Activated CD8-positive, alpha-beta memory T cell treated with anti-CD3 and anti-CD28 coated beads for 4 hours (primary cell): ENCODE data around the gene HBZ.
"Not testable (repeated sequence)": the region's sequence is repeated elsewhere in the genome, so short reads cannot be mapped to it uniquely, and the experiment has no call there.

Source experiments
- DNase-seq, 2 donors: peaks; one replicate each; pipeline ENCODE4 v3.0.0-alpha.2; 2020; ENCODE audit warnings: low read depth in 2 of 2

The HBZ gene

DNA sequence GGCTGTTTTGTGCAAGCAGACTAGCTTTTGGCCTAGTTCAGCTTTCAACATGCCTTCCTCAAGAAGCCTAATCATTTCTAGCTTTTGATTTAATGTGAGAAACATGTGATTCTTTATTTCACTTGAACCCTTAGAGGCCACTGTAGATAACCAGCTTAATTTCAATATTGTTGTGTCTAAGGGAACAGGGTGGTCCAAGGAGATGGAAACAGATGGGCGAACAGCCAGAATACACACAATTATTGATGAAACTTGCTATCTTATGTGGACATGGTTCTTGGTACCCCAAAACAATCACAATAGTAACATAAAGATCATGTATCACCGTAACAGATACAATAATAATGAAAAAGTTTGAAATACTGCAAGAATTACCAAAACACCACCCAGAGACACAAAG lies 18.7 kb upstream of the HBZ start:
- no peak for DNase-seq

GRCh38 chr16:138049-138417 lies 14.4 kb upstream of the HBZ start:
- no peak for DNase-seq

DNA sequence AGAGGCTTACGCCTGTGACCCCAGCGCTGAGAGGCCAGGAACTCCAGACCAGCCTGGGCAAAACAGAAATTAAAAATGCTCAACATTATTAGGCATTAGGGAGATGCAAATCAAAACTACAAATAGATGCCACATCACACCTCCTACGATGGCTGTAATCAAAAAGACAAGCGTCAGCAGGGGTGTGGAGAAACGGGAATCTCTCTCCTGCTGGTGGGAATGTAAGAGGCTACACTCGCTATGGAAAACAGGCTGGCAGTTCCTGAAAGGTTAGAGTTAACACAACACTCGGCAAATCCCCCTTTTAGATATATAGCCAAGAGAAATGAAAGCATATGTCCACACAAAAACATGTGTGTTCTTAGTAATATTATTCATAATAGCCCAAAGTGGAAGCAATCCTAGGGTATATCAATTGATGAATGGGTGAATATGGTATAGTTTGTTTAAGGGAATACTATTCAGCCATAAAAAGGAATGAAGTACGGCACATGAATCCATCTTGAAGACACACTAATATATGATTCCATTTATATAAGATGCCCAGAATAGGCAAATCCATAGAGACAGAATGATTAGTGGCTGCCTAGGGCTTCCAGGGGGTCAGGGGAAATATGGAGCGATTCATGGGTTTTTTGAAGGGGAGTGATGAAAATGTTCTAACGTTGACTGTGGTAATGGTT lies 12.1 kb upstream of the HBZ start:
- no peak for DNase-seq

- no peak for DNase-seq
Measured at GRCh38 chr16:142405-142967, 10.0 kb upstream of the HBZ start.

- DNase-seq, result no peak
Measured at GRCh38 chr16:143047-143446, 9.4 kb upstream of the HBZ start.

DNA sequence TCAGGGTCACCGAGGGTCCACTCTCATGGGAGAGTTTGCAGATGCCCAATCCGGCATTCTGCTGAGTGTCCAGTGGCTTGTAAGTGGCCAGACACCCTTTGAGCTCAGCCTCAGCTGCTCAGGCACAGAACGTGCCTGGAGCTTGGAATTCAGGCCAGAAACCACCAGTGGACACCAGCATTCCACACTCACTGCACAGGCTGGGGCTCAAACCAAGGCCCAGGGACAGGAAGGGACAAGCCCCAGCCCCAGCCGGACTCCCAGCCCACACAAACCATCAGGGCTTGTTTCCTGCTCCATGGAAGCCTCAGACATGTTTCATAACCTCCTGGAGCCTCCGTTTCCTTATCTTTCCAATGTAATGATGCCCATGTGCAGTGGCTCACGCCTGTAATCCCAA lies 9.0 kb upstream of the HBZ start:
- no peak for DNase-seq

GRCh38 chr16:144797-145252 lies 7.6 kb upstream of the HBZ start:
- DNase-seq, result no peak

DNA sequence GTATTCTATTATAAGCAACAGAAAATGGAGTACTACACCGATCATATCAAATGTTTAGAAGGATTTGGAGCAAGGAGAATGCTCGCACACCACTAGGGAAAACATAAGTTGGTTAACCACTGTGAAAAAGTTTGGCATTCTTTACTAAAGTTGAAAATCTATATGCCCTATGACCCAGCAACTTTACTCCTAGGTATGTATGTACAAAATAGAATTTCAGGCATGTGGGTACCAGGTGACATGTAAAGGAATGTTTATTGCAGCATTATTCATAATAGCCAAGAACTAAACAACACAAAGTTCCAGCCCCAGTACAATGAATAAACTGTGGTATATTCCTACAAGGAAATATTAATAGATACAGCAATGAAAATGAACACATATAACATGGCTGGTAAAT lies 5.8 kb upstream of the HBZ start:
- no peak for DNase-seq

DNA sequence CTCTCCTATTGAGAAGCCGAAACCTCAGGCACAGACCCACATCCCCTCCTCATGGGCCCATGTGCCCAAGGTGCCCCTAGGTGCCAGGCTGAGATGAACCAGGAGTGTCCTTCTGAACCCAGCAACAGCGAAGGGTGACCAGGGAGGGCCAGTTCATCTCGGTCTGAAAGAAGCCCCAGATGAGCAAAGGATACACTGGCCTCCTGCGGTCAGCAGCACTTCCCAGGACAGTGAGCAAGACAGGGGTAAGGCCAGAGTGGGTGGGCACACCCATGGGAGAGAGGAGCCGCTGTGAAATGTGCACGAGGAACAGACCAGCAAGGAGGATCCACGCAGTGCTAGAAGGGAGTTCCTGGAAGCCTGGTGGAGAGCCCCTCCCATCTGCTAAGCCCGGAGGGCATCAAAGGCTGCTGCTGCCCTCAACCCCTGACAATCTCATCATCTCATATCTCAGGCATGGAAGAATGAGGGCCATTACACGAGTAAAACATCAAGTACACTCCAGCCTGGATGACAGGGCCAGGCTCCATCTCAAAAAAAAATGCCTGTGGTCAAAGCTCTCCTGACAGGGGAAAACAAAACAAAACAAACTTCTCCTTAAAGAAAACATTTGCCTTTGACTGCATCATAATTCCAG lies 3.3 kb upstream of the HBZ start:
- no peak for DNase-seq

GRCh38 chr16:153129-153521 lies 681 bp downstream of the HBZ start:
- DNase-seq, result not testable (repeated sequence)

GRCh38 chr16:153550-154216 lies 1.2 kb downstream of the HBZ start:
- DNase-seq, result not testable (repeated sequence)

DNA sequence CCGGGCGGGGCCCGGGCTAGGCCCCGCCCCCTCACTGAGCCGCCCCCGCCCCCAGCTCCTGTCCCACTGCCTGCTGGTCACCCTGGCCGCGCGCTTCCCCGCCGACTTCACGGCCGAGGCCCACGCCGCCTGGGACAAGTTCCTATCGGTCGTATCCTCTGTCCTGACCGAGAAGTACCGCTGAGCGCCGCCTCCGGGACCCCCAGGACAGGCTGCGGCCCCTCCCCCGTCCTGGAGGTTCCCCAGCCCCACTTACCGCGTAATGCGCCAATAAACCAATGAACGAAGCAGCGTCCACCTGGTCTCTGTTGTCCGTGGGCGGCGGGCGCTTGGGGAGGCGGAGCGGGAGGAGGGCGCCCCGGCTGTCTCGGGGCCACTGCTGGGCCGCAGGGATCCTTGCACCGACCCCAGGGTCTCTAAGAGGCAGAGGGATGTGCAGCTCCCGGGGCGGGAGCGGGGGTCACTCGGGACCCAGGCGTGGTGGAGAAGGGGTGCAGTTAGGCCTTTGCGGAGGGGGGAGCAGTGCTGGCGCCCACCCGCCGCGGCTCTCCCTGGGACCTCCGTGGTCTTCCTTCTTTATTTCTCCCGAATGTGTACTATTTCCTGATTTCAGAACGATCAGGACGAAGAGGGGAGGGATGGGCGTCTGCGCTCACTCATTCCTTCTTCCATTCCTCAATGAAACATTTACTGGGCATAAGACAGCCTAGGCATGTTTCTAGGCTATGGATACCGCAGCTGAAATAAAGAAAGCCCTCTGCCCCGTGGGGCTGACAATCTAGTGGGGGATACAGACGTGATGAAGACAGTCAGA lies 2.0 kb downstream of the HBZ start:
- no peak for DNase-seq

DNA sequence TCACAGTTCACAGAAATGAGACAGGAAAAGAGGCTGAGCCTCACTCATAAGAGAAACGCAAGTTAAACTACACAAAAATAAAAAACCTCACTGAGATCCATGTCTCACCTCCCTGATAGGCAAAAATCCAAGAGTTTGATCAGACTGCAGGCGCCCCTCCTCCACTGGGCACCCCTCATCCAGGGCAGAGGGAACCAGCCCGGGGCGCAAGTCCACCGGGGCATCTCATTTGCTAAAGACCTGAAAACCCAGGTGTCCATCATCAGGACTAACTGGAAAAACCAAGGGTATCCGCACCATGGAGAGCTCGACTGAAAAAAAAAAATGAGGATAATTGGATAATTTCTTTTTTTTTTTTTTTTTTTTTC lies 2.6 kb downstream of the HBZ start:
- no peak for DNase-seq

GRCh38 chr16:159136-159849 lies 6.8 kb downstream of the HBZ start:
- DNase-seq, result no peak

DNA sequence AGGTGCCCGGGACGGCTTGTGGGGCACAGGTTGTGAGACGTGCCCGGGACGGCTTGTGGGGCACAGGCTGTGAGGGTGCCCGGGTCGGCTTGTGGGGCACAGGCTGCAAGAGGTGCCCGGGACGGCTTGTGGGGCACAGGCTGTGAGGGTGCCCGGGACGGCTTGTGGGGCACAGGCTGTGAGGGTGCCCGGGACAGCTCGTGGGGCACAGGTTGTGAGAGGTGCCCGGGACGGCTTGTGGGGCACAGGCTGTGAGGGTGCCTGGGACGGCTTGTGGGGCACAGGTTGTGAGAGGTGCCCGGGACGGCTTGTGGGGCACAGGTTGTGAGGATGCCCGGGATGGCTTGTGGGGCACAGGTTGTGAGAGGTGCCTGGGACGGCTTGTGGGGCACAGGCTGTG lies 7.8 kb downstream of the HBZ start:
- DNase-seq, result not testable (repeated sequence)

DNA sequence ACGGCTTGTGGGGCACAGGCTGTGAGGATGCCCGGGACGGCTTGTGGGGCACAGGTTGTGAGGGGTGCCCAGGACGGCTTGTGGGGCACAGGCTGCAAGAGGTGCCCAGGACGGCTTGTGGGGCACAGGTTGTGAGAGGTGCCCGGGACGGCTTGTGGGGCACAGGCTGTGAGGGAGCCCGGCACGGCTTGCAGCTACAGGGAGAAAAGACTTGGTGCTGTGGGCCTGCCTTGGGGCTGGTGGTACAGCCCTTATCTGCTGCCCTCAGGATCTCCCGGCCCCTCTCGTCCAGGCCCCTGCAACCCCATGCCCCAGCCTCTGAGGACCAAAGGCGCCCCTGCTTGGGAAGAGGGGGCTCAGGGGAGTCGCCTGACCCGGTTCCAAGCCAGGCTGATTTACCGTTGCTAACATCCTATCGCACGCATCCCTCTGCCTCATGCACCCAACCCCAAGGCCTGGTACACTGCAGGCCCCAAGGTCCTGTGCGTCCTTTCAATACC lies 8.3 kb downstream of the HBZ start:
- no peak for DNase-seq

GRCh38 chr16:162271-162991 lies 10.0 kb downstream of the HBZ start:
- no peak for DNase-seq

DNA sequence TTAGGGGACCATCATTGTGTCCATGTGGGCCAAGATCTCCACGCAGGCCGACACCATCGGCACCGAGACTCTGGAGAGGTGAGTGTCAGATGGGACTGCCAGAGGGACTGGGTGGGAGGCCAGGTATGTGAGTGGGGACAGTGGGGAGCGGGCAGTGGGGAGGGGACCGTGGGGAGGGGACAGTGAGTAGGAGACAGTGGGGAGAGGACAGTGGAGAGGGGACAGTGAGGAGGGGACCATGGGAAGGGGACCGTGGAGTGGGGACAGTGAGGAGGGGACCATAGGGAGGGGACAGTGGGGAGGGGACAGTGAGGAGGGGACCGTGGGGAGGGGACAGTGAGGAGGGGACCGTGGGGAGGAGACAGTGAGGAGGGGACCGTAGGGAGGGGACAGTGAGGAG lies 10.7 kb downstream of the HBZ start:
- not testable (repeated sequence) for DNase-seq

DNA sequence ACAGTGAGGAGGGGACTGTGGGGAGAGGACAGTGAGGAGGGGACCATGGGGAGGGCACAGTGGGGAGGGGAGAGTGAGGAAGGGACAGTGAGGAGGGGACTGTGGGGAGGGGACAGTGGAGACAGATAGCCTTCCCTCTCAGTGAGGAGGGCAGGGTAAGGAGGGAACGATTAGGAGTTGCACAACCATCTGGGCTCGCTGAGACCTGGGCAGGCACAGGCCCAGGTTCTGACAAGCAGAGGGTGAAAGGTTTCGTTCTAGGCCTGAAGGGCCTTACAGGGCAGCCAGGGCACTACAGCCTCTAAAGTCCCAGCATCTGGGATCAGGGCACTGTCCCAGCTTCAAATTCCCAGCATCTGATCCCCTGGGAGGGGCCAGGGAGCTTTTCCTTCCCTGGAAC lies 11.3 kb downstream of the HBZ start:
- DNase-seq, result not testable (repeated sequence)

- not testable (repeated sequence) for DNase-seq
Measured at GRCh38 chr16:164134-164823, 11.8 kb downstream of the HBZ start.
